Stimulated activated naive CD8-positive, alpha-beta T cell treated with anti-CD3 and anti-CD28 coated beads, Interleukin-15, Interleukin-2, amounts not matched to agents 100 U/mL and 50 U/mL, for 24 hours (primary cell): ENCODE measurements around the gene SCCPDH.

Source experiments
- ATAC-seq: fragments of 150-1000 bp; cut with Tn5 transposase; one replicate; pipeline ENCODE4 v1.10.0; 2021
- DNase-seq: peaks from one replicate; pipeline ENCODE4 v3.0.0; 2021

The SCCPDH gene

GRCh38 chr1:246786606-246787238 lies 62.5 kb downstream of the SCCPDH start:
- DNase-seq (no peak), ATAC-seq (no peak)

GRCh38 chr1:246787781-246788513 lies 63.7 kb downstream of the SCCPDH start:
- no peak for DNase-seq
- ATAC-seq: no peak

- ATAC-seq (no peak), DNase-seq (no peak)
These were observed 64.7 kb downstream of the SCCPDH start for GRCh38 chr1:246788895-246789338.

GRCh38 chr1:246789454-246790339 lies 65.5 kb downstream of the SCCPDH start:
- DNase-seq (no peak), ATAC-seq (peak; percentile 10)

GRCh38 chr1:246790364-246790763 lies 66.2 kb downstream of the SCCPDH start:
- ATAC-seq (no peak), DNase-seq (no peak)

- no peak for ATAC-seq
- DNase-seq: no peak
These were observed 66.6 kb downstream of the SCCPDH start for GRCh38 chr1:246790833-246791232.

- ATAC-seq: no peak
- no peak for DNase-seq
These were observed 67.2 kb downstream of the SCCPDH start for GRCh38 chr1:246791303-246791918.

GRCh38 chr1:246792603-246793002 lies 68.4 kb downstream of the SCCPDH start:
- no peak for ATAC-seq
- no peak for DNase-seq

- DNase-seq (no peak), ATAC-seq (no peak)
These were observed 69.2 kb downstream of the SCCPDH start for GRCh38 chr1:246793356-246793896.

- DNase-seq: no peak
These were observed 70.0 kb downstream of the SCCPDH start for GRCh38 chr1:246794048-246794827.

GRCh38 chr1:246794828-246795671 lies 70.8 kb downstream of the SCCPDH start:
- no peak for ATAC-seq
- DNase-seq: no peak

More at GRCh38 chr1:246794048-246794827, 70.0 kb downstream of the SCCPDH start:
- ATAC-seq: no peak

GRCh38 chr1:246795906-246796694 lies 71.9 kb downstream of the SCCPDH start:
- no peak for DNase-seq
- no peak for ATAC-seq

GRCh38 chr1:246797157-246797556 lies 72.9 kb downstream of the SCCPDH start:
- no peak for ATAC-seq
- no peak for DNase-seq

- DNase-seq (no peak), ATAC-seq (no peak)
These were observed 73.4 kb downstream of the SCCPDH start for GRCh38 chr1:246797597-246797996.

GRCh38 chr1:246798107-246798506 lies 73.9 kb downstream of the SCCPDH start:
- ATAC-seq: no peak
- DNase-seq: no peak

GRCh38 chr1:246798606-246799496 lies 74.6 kb downstream of the SCCPDH start:
- ATAC-seq (peak; percentile 13), DNase-seq (no peak)

- no peak for DNase-seq
- no peak for ATAC-seq
These were observed 76.1 kb downstream of the SCCPDH start for GRCh38 chr1:246800356-246800755.

GRCh38 chr1:246800756-246801155 lies 76.5 kb downstream of the SCCPDH start:
- DNase-seq: no peak
- no peak for ATAC-seq
